H1 (cell line): ENCODE results near the gene ZNF282. TPM values are rescaled to one million over a fixed set of nuclear protein-coding genes. Genes with fewer than 3 reads are reported as not detected.

Experiments used
- CTCF ChIA-PET: fragments of 300-600 bp; sonication (Branson Sonifier 250); formaldehyde crosslinking; loops from one replicate; lab custom pipeline; 2021; ENCODE audit not compliant: partially characterized antibody; lab: Charles Lee
- POLR2A ChIA-PET: fragments of 300-600 bp; sonication (Branson Sonifier 250); formaldehyde crosslinking; loops from one replicate; lab custom pipeline; 2021; ENCODE audit warnings: inconsistent platforms; ENCODE audit not compliant: partially characterized antibody; lab: Charles Lee
- DNase-seq, 2 experiments: peaks; one replicate each; pipeline versions ENCODE4 v3.0.0 to v3.0.0-alpha.2; 2010 to 2022; ENCODE audit warnings: low spot score in 2 of 2, low read depth in 1 of 2, mixed read lengths in 1 of 2
- FAIRE-seq: peaks from 2 replicates; lab custom pipeline; 2011; peaks lifted over from hg19 to GRCh38; lab: Jason Lieb, UNC
- H2AFZ ChIP-seq: 2 replicates; pipeline ENCODE4 v1.8.1; 2012; ENCODE audit warnings: low read length, inconsistent platforms
- H2AK5ac ChIP-seq: 2 replicates; pipeline ENCODE4 v1.6.1; 2013; ENCODE audit warnings: low read depth, low read length
- H2BK120ac ChIP-seq: replicated peaks from 2 replicates; pipeline ENCODE3; 2013; ENCODE audit warnings: low read depth, low read length, inconsistent platforms
- H2BK12ac ChIP-seq: 2 replicates; pipeline ENCODE4 v1.6.1; 2013; ENCODE audit warnings: low read depth, low read length
- H2BK15ac ChIP-seq: 2 replicates; pipeline ENCODE4 v1.6.1; 2013; ENCODE audit warnings: low read length
- H2BK20ac ChIP-seq: 2 replicates; pipeline ENCODE4 v1.6.1; 2013; ENCODE audit warnings: low read length
- H2BK5ac ChIP-seq: 2 replicates; pipeline ENCODE4 v1.6.1; 2013; ENCODE audit warnings: low read depth, low read length
- H3K14ac ChIP-seq: 2 replicates; pipeline ENCODE4 v1.6.1; 2013; ENCODE audit warnings: inconsistent platforms; ENCODE audit not compliant: insufficient read length
- H3K18ac ChIP-seq: 2 replicates; pipeline ENCODE4 v1.6.1; 2013; ENCODE audit warnings: low read length; ENCODE audit errors: extremely low read depth
- H3K23ac ChIP-seq: 2 replicates; pipeline ENCODE4 v1.6.1; 2013; ENCODE audit warnings: inconsistent platforms; ENCODE audit not compliant: insufficient read length
- H3K23me2 ChIP-seq: 2 replicates; pipeline ENCODE4 v1.6.1; 2013; ENCODE audit warnings: low read depth, low read length
- H3K27ac ChIP-seq: 2 replicates; pipeline ENCODE4 v1.6.1; 2011; ENCODE audit warnings: low read depth, low read length, inconsistent platforms
- H3K27me3 ChIP-seq, 4 experiments: replicated peaks in 1 of 4; 1 replicate in 1 of 4; 2 replicates in 3 of 4; pipeline versions ENCODE4 v1.6.1 to v1.8.1; 2011 to 2013; ENCODE audit warnings: low read length in 3 of 4, mild to moderate bottlenecking in 3 of 4, inconsistent platforms in 2 of 4, mixed read lengths in 2 of 4, moderate library complexity in 1 of 4; ENCODE audit not compliant: control insufficient read depth in 3 of 4, insufficient read depth in 3 of 4; ENCODE audit errors: extremely low read depth in 1 of 4
- H3K36me3 ChIP-seq, 4 experiments: 2 replicates each; pipeline versions ENCODE4 v1.6.1 to v1.8.1; 2011 to 2013; ENCODE audit warnings: mild to moderate bottlenecking in 4 of 4, low read length in 3 of 4, moderate library complexity in 2 of 4, control low read depth in 1 of 4, inconsistent platforms in 1 of 4; ENCODE audit not compliant: insufficient read depth in 4 of 4, control insufficient read depth in 2 of 4
- H3K4ac ChIP-seq: replicated peaks from 2 replicates; pipeline ENCODE3; 2013; ENCODE audit warnings: low read length, low read depth, mixed read lengths, inconsistent platforms; ENCODE audit not compliant: insufficient read length
- H3K4me1 ChIP-seq, 4 experiments: replicated peaks in 1 of 4; 1 replicate in 1 of 4; 2 replicates in 3 of 4; pipeline versions ENCODE4 v1.6.1 to v1.8.1; 2011 to 2013; ENCODE audit warnings: low read length in 3 of 4, inconsistent platforms in 2 of 4, mixed read lengths in 1 of 4; ENCODE audit not compliant: insufficient read depth in 4 of 4, control insufficient read depth in 3 of 4
- H3K4me2 ChIP-seq, 2 experiments: 2 replicates each; pipeline versions ENCODE4 v1.6.1 to v1.8.1; 2011 to 2013; ENCODE audit warnings: low read depth in 2 of 2, low read length in 2 of 2, control low read depth in 1 of 2, inconsistent platforms in 1 of 2, mild to moderate bottlenecking in 1 of 2; ENCODE audit not compliant: insufficient read depth in 1 of 2
- H3K4me3 ChIP-seq, 4 experiments: fragments of 200-600, 300-600 bp in 1 of 4; sonication (generic), shearing (Covaris generic), sonication (Bioruptor Twin) in 1 of 4; 2 replicates each; pipeline versions ENCODE4 v1.5.1 to v1.8.1; 2011 to 2016; ENCODE audit warnings: low read length in 4 of 4, low read depth in 3 of 4, control low read depth in 2 of 4, inconsistent platforms in 2 of 4, mild to moderate bottlenecking in 2 of 4, mixed read lengths in 1 of 4, moderate library complexity in 1 of 4; ENCODE audit not compliant: insufficient read depth in 2 of 4; ENCODE audit errors: extremely low read depth in 1 of 4
- H3K56ac ChIP-seq: replicated peaks from 2 replicates; pipeline ENCODE3; 2013; ENCODE audit warnings: low read depth, mild to moderate bottlenecking, mixed read lengths, low read length, inconsistent platforms; ENCODE audit not compliant: insufficient read length
- H3K79me1 ChIP-seq: 2 replicates; pipeline ENCODE4 v1.6.1; 2013; ENCODE audit warnings: low read depth, low read length, control low read depth
- H3K79me2 ChIP-seq, 2 experiments: 2 replicates each; pipeline versions ENCODE4 v1.6.1 to v1.8.1; 2012 to 2013; ENCODE audit warnings: low read length in 2 of 2, mild to moderate bottlenecking in 2 of 2, inconsistent platforms in 1 of 2; ENCODE audit not compliant: insufficient read depth in 2 of 2, control insufficient read depth in 1 of 2
- H3K9ac ChIP-seq, 4 experiments: replicated peaks in 1 of 4; 1 replicate in 1 of 4; 2 replicates in 3 of 4; pipeline versions ENCODE4 v1.6.1 to v1.8.1; 2011 to 2013; ENCODE audit warnings: low read depth in 3 of 4, low read length in 3 of 4, control low read depth in 2 of 4, mild to moderate bottlenecking in 2 of 4, moderate library complexity in 2 of 4, inconsistent platforms in 1 of 4; ENCODE audit errors: extremely low read depth in 1 of 4
- H3K9me3 ChIP-seq, 2 experiments: 2 replicates each; pipeline versions ENCODE4 v1.6.1 to v1.8.1; 2012 to 2013; ENCODE audit warnings: mild to moderate bottlenecking in 2 of 2, moderate library complexity in 2 of 2, control low read depth in 1 of 2, inconsistent platforms in 1 of 2, low read depth in 1 of 2, low read length in 1 of 2, mixed read lengths in 1 of 2; ENCODE audit not compliant: insufficient read depth in 2 of 2
- H4K20me1 ChIP-seq, 2 experiments: replicated peaks in 1 of 2; 2 replicates each; pipeline versions ENCODE3 to v1.8.1; 2011 to 2013; ENCODE audit warnings: inconsistent platforms in 2 of 2, low read length in 2 of 2, mild to moderate bottlenecking in 1 of 2; ENCODE audit not compliant: insufficient read depth in 2 of 2, control insufficient read depth in 1 of 2
- H4K5ac ChIP-seq: 2 replicates; pipeline ENCODE4 v1.6.1; 2013; ENCODE audit warnings: low read length, low read depth, mixed read lengths, inconsistent platforms; ENCODE audit not compliant: insufficient read length
- H4K8ac ChIP-seq: 2 replicates; pipeline ENCODE4 v1.8.0; 2013; ENCODE audit warnings: mild to moderate bottlenecking, moderate library complexity, low read length, inconsistent platforms; ENCODE audit not compliant: insufficient read depth; ENCODE audit errors: extremely low read depth
- H4K91ac ChIP-seq: replicated peaks from 2 replicates; pipeline ENCODE3; 2013; ENCODE audit warnings: low read length, mixed read lengths, inconsistent platforms; ENCODE audit not compliant: insufficient read length
- ASH2L ChIP-seq: fragments of 200-600, 300-600 bp; sonication (generic); IDR thresholded peaks from one replicate; pipeline ENCODE4 v1.7.1; 2017; ENCODE audit warnings: low read length
- KDM5A ChIP-seq: fragments of 200-600 bp; IDR thresholded peaks from 2 replicates; pipeline ENCODE4 v1.7.1; 2012; ENCODE audit warnings: mild to moderate bottlenecking, low read length, inconsistent platforms, mixed read lengths
- PHF8 ChIP-seq: fragments of 200-600 bp; sonication (generic); conservative IDR thresholded peaks from 2 replicates; pipeline ENCODE4 v1.7.1; 2012; ENCODE audit warnings: low read depth, mild to moderate bottlenecking, inconsistent platforms, low read length, moderate library complexity
- RNF2 ChIP-seq: fragments of 200-900, 300-1000 bp; sonication (generic); IDR thresholded peaks from 2 replicates; pipeline ENCODE4 v1.7.1; 2016; ENCODE audit warnings: borderline replicate concordance, low read depth, mild to moderate bottlenecking, antibody characterized with exemption, low read length; ENCODE audit not compliant: poor library complexity, severe bottlenecking; ENCODE audit errors: missing control alignments
- SIN3A ChIP-seq, 2 experiments: IDR thresholded peaks in 1 of 2; conservative IDR thresholded peaks in 1 of 2; 2 replicates each; pipeline ENCODE4 v1.6.1; 2011 to 2012; ENCODE audit warnings: low read length in 2 of 2, improper control_type of control experiment in 1 of 2, low read depth in 1 of 2, mild to moderate bottlenecking in 1 of 2
- YY1 ChIP-seq: IDR thresholded peaks from 2 replicates; pipeline ENCODE4 v1.6.1; 2011; ENCODE audit warnings: low read depth, mild to moderate bottlenecking, low read length
- WGBS, 2 experiments: shearing (Covaris generic) in 1 of 2; methylation state at CpG; one replicate each; pipeline versions ENCODE4 v1.1.6 to v1.1.7; 2013 to 2015; ENCODE audit warnings: low lambda C conversion rate in 2 of 2, mixed read lengths in 2 of 2, inconsistent platforms in 1 of 2, low coverage in 1 of 2, missing lambda C conversion rate in 1 of 2; ENCODE audit not compliant: insufficient replicate concordance in 2 of 2, insufficient coverage in 1 of 2, insufficient read length in 1 of 2; ENCODE audit errors: extremely low coverage in 1 of 2, missing lambda C conversion rate in 1 of 2; 5-methylcytosine and 5-hydroxymethylcytosine counted together
- polyA plus RNA-seq, 7 experiments: library from polyadenylated mRNA; depleted of rRNA in 3 of 7; stranded (reverse) in 5 of 7; unstranded in 2 of 7; fragments of >200 nt in 5 of 7; fragments of 200-250 nt in 2 of 7; gene quantifications; 1 replicate in 5 of 7; 2 replicates in 1 of 7; 4 replicates in 1 of 7; pipeline versions ENCODE4 v1.2.1 to v1.2.3, GENCODE V29; 2011 to 2013; ENCODE audit warnings: missing spikeins in 2 of 7, mixed read lengths in 2 of 7
- total RNA-seq: library from RNA; stranded (reverse); fragmentation: NEBNext Ultra II Directional; extraction: Animal tissue kit (Norgen Biotek cat#: 25700); gene quantifications from 2 replicates; pipeline ENCODE4 v1.2.1, GENCODE V29; 2021

ZNF282 gene
- total and polyA plus RNA-seq, 2 of the 8 experiments (the other 6 are each of a cell fraction or from before 2014, with no cell fraction given), result 16.9 to 36.3 TPM

DNA sequence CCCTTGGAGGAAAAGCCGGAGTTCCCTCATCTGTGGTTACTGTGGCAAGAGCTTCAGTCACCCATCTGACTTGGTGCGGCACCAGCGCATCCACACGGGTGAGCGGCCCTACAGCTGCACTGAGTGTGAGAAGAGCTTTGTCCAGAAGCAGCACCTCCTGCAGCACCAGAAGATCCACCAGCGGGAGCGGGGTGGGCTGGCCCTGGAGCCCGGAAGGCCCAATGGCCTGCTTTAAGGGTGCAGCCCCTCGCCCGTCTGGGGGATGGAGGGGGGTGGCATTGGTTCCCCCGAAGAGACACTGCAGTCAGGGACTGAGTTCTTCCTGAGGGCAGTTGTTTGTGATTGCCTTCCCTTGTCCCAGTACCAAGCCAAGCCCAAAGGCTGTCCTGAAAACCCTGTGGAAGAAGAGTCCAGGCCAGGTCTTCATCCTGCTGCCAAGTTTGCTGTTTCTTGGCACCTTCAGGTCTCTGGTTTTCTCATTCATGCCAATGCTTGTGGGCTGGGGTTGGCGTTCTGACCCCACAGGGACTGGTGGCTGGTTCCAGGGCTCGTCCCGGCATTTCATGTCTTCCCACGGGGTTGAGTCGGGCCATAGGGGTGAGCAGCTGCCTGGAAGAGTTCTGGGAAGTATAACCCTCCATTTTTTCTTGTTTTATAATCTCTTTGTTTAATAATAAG lies 59.0 kb downstream of the ZNF282 start:
- Histone ChIP-seq H2BK120ac (no peak overlapping the region), H4K8ac (no peak overlapping the region), H3K4me1 (no peaks in the 10 kb centered on the region), H3K23ac (no peak overlapping the region), H3K79me2 (no peaks in the 10 kb centered on the region), H3K79me1 (no peaks in the 10 kb centered on the region; the same call in 1 of the 2 replicates), H3K27me3 (no peaks in the 10 kb centered on the region), H3K9ac (no peak overlapping the region), H3K4me3 (no peak overlapping the region), H3K23me2 (no peaks in the 10 kb centered on the region), H2BK20ac (no peak overlapping the region), H3K4me2 (no peak overlapping the region), H4K91ac (no peak overlapping the region), H3K36me3 (peaks cover 13 to 56% (median 39%) of the 10 kb centered on the region in 4 experiments), H3K27ac (no peak overlapping the region), H2BK15ac (no peak overlapping the region), H2BK5ac (no peak overlapping the region), H2AK5ac (no peak overlapping the region), H2BK12ac (no peak overlapping the region), H3K18ac (no peak overlapping the region)
- FAIRE-seq (no peak), DNase-seq (no peak)
- ChIA-PET POLR2A (interaction anchor here (3.2 kb wide), 1 partner anchor 7 kb away, joined by 8 read pairs; the partner anchor contains the start of gene ZNF783), CTCF (interaction anchor here (2.9 kb wide), 1 partner anchor 152 kb away, joined by 13 read pairs; no protein-coding TSS in a partner anchor)
- no peak for TF ChIP-seq ASH2L
- TF ChIP-seq KDM5A, result no peak
- no peak for TF ChIP-seq YY1
- no peak for TF ChIP-seq PHF8
- TF ChIP-seq SIN3A (conservative IDR thresholded peaks at IDR 0.05 in 1 of 2, IDR thresholded peaks at IDR 0.05 in 1 of 2; ENCODE audit: low read depth in 1 of 2, low read length in 2 of 2), result no peak
- TF ChIP-seq RNF2, result no peak
- TF ChIP-seq, all 59 proteins: peak for 0
- peaks cover 0 to 2% of the 10 kb centered on the region in 2 experiments for H4K20me1 ChIP-seq
- no peak overlapping the region for H3K56ac ChIP-seq
- no peak overlapping the region for H3K4ac ChIP-seq
- H3K9me3 ChIP-seq, result no peaks in the 10 kb centered on the region
- no peak overlapping the region for H4K5ac ChIP-seq
- no peak overlapping the region for H2AFZ ChIP-seq
- WGBS, 2 experiments, result 93% methylated on average over 16 of the region's 16 CpGs; no CpG with 5 or more reads in 1 of the 2 experiments
- no peak overlapping the region for H3K14ac ChIP-seq
